Activated CD8-positive, alpha-beta memory T cell treated with anti-CD3 and anti-CD28 coated beads, Interleukin-2, amount 50 U/mL, for 1 hour (primary cell): ENCODE results near the gene MYO7B.
"Not testable (repeated sequence)": the region's sequence is repeated elsewhere in the genome, so short reads cannot be mapped to it uniquely, and the experiment has no call there.

Experiments used
- DNase-seq: peaks from one replicate; pipeline ENCODE4 v3.0.0-alpha.2; 2020; ENCODE audit errors: extremely low read depth

The MYO7B gene

GRCh38 chr2:127551221-127551930 is 15.9 kb downstream of the MYO7B start:
- no peak for DNase-seq

- DNase-seq, result no peak
These were observed 16.9 kb downstream of the MYO7B start for GRCh38 chr2:127552336-127552735.

- DNase-seq, result no peak
These were observed 17.4 kb downstream of the MYO7B start for GRCh38 chr2:127552846-127553245.

- no peak for DNase-seq
These were observed 23.4 kb downstream of the MYO7B start for GRCh38 chr2:127558911-127559310.

- no peak for DNase-seq
These were observed 24.0 kb downstream of the MYO7B start for GRCh38 chr2:127559454-127559853.

- DNase-seq, result no peak
These were observed 24.9 kb downstream of the MYO7B start for GRCh38 chr2:127560201-127560930.

- DNase-seq, result no peak
These were observed 25.4 kb downstream of the MYO7B start for GRCh38 chr2:127560931-127561280.

- DNase-seq, result no peak
These were observed 25.9 kb downstream of the MYO7B start for GRCh38 chr2:127561371-127561770.

GRCh38 chr2:127562936-127563335 is 27.5 kb downstream of the MYO7B start:
- DNase-seq, result no peak

GRCh38 chr2:127563458-127564428 is 28.3 kb downstream of the MYO7B start:
- no peak for DNase-seq

GRCh38 chr2:127564429-127565260 is 29.2 kb downstream of the MYO7B start:
- DNase-seq, result no peak

- no peak for DNase-seq
These were observed 30.0 kb downstream of the MYO7B start for GRCh38 chr2:127565261-127566138.

- no peak for DNase-seq
These were observed 30.6 kb downstream of the MYO7B start for GRCh38 chr2:127566139-127566417.

- DNase-seq, result no peak
These were observed 31.1 kb downstream of the MYO7B start for GRCh38 chr2:127566576-127566975.

GRCh38 chr2:127567351-127567854 is 31.9 kb downstream of the MYO7B start:
- DNase-seq, result no peak

GRCh38 chr2:127568128-127568527 is 32.6 kb downstream of the MYO7B start:
- DNase-seq, result no peak

- no peak for DNase-seq
These were observed 34.2 kb downstream of the MYO7B start for GRCh38 chr2:127569666-127570065.

GRCh38 chr2:127570282-127571250 is 35.1 kb downstream of the MYO7B start:
- no peak for DNase-seq

GRCh38 chr2:127572352-127572751 is 36.9 kb downstream of the MYO7B start:
- DNase-seq, result not testable (repeated sequence)
